Glomerular visceral epithelial cell (primary cell): ENCODE measurements around the gene PNMA8B.

Source experiments
- DNase-seq: peaks from one replicate; pipeline ENCODE4 v3.0.0-alpha.2; 2016; ENCODE audit errors: extremely low spot score

PNMA8B gene

DNA sequence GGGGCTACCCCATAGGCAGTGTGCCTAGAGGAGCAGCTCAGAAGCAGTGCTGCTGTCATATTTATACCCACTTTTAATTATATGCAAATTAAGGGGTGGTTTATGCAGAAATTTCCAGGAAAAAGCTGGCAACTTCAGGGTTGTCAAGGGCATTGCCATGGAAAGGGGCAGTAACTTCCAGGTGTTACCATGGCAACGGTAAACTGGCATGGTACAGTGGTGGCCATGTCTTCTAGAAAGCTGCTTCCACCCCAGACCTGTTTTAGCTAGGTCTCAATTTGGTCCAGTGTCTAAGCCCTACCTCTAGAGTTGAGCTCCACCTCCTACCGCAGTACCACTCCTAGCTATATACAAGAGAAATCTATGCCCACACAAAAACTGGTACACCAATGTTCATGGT lies 35.6 kb downstream of the PNMA8B start:
- no peak for DNase-seq

GRCh38 chr19:46456930-46457329 lies 38.7 kb downstream of the PNMA8B start:
- no peak for DNase-seq

GRCh38 chr19:46454244-46454643 lies 41.4 kb downstream of the PNMA8B start:
- no peak for DNase-seq

- DNase-seq: no peak
These were observed 42.0 kb downstream of the PNMA8B start for GRCh38 chr19:46453661-46454060.

GRCh38 chr19:46452186-46452585 lies 43.5 kb downstream of the PNMA8B start:
- DNase-seq: no peak

DNA sequence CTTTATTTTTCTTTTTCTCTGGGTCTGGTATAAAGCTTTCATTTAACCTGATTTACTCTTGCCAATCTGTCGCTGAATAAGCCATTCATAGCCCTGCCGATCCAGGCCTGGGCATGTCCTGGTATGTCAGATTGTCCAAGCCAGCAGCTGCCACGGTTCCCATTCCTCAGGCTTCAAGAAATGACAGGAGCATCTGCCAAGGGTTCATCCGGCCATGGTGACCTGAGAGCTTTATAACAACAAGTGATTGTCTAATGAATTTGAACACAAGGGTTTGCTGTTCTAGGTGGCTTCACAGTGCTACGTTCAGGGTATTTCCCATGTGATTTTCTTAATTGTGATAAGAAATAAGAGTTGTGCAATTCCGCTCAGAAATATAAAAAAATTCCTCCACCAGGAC lies 44.3 kb downstream of the PNMA8B start:
- DNase-seq: no peak

DNA sequence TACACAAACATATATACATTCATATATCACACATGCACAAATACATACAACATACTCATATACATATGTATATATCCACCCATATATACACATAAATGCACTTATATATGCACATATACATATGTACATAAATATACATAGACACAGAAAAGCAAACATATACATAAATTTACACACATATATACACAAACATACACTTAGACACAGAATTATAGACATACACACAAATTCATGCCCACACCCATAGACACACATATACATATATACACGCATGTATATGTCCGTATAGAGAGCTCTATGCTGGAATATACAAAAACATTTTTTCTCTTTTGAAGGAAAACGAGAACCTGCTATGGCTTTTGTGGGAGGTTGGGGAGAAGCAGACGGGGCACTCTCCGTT lies 44.9 kb downstream of the PNMA8B start:
- DNase-seq: no peak

DNA sequence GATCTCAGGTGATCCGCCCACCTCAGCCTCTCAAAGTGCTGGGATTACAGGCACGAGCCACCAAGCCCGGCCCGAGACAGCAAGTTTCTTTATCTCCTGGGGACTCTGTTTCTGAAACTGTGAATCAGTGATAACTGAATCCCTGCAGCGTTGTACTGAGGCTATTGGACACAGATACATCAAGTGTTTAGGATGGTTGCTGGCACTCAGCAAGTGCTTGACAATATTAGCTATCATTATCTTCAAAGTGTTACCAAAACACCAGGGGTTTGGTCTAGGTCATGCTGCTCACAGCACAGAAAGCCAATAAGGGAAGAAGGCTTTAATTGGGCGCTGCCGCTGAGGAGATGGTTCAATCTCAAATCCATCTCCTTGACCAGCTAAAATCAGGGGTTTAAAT lies 46.4 kb downstream of the PNMA8B start:
- no peak for DNase-seq

- no peak for DNase-seq
These were observed 47.1 kb downstream of the PNMA8B start for GRCh38 chr19:46448601-46449000.

DNA sequence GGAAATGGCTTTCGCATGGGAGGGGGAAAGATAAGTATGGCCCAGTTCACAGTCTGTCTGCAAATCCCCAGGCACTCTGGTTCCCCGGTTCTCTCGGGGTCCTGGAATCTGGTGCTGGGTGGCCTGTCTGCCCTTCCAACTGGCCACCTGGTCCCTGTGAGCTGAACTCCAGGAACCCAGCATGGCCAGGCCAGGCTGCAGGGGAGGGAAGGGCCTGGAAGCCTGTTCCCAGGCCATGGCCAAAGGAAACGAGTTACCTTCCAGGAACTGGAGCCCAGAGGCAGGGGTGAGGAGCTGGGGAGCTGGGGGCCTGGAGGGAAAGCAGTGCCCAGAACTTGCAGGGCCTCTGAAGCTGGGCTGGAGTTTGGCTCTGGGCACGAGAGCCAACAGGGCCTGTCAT lies 47.8 kb downstream of the PNMA8B start:
- DNase-seq: no peak

- no peak for DNase-seq
These were observed 48.7 kb downstream of the PNMA8B start for GRCh38 chr19:46447006-46447405.

DNA sequence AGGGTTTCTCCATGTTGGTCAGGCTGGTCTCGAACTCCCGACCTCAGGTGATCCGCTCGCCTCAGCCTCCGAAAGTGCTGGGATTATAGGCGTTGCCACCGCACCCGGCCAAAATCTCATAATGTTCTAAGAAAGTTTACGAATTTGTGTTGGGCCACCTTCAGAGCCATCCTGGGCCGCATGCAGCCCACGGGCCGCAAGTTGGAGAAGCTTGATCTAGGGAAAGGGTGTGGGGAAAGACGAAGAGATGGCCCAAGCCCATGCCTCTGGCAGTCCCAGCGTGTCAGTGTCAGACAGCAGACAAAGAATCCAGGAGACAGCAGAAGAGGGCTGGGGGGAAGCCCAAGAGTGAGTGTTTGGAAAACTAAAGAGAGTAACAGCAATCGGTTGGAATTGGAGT lies 49.6 kb downstream of the PNMA8B start:
- DNase-seq: no peak

- peak; percentile 63 for DNase-seq
These were observed 52.7 kb downstream of the PNMA8B start for GRCh38 chr19:46442808-46443450.

DNA sequence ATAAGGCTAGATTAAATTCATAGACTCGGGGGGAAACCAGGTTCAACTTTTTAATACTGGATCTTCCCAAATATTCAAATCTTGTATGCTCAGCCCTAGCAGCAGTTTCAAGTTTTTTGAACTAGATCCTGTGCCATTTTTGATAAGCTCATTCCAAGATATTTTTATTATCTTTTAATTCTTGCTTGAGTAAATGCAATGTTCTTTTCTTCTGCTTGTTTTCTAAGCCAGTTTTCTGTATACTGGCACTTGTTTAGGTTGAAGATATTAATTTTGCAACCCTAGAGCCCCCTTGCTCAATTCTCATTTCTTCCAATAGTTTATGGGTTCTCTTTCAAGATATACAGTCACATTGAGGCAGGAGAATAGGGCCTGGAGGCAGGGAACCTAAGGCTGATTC lies 53.8 kb downstream of the PNMA8B start:
- no peak for DNase-seq
